NCI-H2029 (cell line): ENCODE measurements around the gene GRID2.

Experiments used
- DNase-seq: peaks from one replicate; lab custom pipeline; 2025; lab: John Stamatoyannopoulos, UW

GRID2 gene

DNA sequence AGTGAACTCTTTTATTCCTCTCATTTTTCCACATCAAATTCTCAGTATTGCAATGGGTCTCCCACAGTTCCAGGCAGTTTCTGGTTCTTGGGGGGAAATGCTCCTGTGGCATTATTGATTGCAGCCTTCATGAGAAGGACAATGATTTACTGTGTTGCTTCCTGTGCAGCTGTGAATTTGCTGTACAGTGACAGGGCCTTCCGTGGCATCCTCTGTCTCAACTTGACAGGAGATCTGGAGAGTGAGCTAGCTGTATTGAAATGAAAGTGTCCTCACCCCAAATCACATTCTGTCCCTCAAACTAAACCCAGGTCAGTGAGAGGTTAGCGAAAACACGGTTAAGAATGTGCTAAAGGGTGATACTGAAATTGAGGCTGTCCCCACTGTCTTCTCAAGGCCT is 1447.6 kb downstream of the GRID2 start:
- DNase-seq, result no peak

DNA sequence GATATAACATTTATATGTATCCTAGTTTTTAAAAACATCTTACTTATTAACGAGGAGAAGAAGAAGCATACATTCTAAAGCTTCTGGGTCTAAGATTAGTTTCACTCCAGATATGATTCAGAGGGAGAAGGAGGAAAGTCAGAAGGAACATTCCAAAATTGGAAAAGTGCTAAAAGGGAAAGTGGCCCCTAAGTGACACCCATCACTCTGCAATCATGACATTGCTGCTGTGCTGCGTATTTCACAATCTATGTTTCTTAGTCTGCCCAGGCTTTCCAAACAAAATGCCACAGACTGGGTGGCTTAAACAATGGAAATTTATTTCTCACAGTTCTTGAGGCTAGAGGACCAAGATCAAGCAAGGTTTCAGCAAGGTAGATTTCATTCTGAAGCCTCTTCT is 1452.3 kb downstream of the GRID2 start:
- no peak for DNase-seq

DNA sequence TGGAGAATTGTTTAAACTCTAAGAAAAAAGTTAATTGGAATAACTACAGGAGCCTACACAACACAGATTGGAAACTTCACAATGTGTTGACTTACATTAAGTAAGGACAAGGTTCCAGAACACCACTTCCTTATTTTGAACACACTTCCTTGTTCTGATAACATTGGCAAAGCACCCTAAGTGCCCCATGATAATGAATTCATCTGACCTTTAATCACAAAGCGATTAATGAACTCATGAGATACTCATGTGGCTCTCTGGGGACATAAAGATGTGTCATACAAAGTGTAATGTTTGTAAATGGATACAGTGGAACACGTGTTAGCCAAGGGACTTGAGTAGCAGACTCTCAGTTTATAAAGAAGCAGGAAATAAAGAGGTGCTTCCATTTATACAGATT is 1455.7 kb downstream of the GRID2 start:
- DNase-seq, result peak; percentile 40

DNA sequence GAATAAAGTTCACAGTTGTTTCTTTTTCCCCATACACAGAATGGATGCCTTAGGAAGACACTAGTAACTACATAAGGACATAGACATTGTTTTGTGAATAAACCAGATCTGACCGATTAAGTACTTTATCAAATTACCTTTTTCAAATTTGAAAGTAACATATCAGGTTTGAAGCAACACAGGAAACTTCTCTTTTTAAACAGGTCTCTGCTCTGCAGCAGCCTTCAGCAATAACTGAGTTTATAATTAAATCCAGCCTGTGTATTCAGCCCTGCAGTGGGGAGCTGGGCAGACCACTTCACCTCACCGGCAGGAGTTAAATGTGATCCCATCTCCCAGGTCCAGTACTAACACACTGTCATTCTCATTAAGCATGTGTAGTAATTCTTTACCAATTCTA is 1456.5 kb downstream of the GRID2 start:
- DNase-seq, result no peak

DNA sequence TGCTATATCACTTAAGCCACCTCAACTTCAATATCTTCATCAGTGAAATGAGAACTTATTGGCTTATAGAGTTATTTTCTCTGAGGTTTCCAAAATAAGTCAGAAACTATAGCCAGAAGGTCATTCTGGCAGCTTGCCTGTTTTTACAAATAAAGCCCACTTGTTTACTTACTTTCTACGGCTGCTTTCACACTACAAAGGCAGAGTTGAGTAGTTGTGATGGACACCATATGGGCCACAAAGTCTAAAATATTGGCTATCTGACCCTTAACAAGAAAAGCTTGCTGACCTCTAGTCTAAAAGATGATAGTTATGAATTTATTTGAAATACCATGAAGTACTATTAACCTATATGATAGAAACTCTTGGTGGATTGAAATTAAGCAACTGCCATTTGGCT is 1457.5 kb downstream of the GRID2 start:
- no peak for DNase-seq

DNA sequence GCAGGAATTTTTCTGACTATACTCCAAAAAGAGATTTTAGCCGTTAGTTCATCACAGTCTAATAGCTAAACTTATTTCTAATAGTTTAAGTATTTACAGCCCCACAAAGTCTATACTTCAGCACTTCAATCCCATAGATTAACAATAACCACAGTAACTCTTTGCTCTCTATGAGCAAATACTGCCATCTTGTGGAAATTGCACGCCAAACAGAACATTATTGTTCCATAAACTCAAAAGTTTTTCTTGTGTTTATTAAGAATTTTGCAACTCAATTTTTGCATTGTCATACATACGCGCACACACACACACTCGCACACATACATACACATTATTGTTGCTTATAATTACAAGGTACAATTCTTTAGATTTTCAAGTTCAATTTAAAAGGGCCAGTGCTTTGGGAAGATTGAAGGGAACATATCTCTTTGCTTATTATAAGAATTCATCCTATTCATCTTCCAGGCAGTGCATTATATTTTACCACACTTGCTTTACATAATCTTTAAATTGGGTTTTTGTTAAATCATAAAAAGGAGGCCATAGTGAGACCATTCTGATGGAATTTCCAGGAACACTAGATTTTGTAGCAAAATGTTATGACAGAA is 1461.0 kb downstream of the GRID2 start:
- peak; percentile 39 for DNase-seq

DNA sequence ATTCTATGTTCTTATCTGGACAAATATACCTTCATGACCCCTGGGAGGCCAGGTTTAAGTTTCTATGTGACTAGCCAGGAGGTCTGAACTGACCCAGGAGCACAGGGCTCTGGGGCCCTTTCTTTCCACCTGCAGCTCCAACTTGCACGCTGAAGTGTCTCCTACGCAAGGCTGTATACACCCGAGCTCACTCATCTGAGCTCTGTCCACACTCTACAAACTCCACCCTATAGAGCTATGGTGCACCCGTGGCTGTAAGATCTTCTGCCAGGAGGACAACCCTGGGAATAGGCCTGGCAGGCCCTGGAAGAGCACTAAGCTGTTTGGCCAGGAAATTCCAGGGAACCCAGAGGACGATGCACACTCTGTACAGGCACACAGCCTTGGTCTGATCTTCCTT is 1464.2 kb downstream of the GRID2 start:
- DNase-seq, result no peak

DNA sequence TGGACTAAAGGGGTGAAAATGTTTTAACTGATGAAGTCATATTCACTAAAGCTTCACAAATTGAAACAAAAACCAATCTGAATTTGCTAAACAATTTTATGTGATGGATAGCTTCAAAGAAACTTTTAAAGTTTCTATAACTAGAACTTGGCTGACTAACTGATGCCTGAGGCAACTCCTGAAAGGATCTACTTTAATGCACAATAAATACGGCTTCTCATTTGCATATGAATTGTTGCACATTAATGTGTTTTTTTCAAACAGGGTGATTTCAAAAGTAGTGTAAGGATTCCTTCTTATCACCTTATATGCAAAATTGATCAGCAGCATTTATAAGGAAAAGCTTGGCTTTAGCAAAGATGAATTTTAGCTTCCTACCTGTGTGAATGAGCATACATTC is 1466.4 kb downstream of the GRID2 start:
- DNase-seq, result no peak

DNA sequence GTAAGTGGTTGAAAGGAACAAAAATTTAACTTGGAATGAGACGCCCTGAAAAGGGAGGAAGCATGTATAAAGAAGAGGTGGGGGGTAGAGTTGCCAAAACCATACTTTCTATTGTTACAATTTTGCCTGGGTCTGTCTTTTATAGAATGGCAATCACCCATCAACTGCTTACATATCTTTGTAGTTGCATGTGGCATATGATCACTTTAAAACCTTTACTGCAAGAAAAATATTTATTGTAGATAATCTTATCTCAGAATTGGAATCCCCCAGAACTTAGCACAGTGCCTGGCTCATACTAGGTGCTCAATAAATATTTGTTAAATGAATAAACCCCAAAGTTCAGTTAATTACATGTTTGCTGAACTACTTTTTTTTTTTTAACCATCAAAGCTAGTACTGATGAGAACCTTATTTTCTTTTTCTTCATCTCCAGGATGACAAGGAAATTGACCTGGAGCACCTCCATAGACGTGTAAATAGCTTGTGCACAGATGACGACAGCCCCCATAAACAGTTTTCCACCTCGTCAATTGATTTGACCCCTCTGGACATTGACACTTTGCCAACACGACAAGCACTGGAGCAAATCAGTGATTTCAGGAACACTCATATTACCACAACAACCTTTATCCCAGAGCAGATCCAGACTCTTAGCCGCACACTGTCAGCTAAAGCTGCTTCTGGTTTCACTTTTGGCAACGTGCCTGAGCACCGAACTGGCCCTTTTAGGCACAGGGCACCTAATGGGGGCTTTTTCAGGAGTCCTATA is 1468.1 kb downstream of the GRID2 start:
- no peak for DNase-seq

DNA sequence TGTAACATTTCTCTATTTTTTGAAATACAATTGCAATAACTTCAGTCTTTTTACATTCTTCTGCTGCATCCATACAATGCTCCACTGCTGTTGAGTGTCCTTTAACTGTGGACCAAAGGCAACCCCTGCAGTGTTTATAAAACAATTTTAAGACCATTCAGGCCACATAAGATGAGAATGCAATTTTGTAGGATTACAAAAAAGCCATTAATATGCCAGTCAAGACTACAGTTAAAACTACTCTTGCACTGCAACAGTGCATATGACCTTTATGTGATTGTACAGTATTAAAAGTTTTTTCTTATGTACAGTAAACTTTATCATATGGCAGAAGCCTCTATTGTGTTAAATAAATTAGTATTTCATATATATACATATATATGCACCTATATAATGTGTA is 1469.1 kb downstream of the GRID2 start:
- DNase-seq, result no peak

DNA sequence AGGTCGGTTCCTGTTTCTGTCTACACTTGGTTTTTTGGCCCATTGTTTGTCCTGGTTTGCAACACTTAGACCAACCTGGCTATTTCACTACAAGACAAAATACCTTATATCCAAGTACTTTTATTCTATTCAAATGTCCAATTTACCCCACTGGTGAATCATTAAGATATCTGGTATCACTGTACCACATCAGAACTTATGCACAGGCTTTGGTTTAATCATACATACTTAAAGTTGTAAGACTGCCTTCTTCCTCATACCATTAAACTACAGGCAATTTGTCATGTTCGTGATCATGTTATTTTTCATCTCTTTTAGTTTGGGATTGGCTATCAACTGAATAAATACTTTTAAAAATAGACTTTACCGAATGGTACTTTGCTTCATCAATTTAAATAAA is 1471.8 kb downstream of the GRID2 start:
- no peak for DNase-seq

DNA sequence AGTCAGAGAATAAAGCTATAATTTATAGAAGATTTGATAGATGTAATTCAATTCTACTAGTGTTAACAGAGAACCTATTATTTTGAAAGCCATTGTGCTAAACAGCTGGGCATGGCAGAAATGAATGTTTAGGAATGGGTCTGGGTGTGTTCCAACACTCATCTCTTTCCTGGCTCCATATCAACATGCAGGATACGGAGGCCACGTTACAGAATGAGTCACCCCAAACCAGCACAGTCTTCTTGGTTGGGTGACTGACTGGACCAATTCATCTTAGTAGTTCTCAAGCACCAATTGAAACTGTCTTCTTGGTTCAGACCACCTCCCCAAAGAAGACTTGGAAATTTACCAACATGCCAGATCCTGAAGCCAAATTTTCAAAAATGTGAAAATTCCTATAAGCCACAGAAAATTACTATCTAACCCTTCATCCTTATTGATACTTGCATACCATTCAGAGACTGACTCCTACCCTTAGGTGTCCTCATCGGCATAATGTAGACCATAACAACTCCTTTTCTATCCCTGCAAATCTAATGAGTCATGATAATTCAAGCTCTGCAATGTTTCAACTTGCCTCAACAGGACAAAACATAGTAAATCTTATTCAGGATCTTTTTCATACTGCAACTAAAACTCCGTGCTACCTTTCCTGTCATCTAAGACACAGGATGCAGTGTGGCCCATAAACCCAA is 1472.8 kb downstream of the GRID2 start:
- no peak for DNase-seq

DNA sequence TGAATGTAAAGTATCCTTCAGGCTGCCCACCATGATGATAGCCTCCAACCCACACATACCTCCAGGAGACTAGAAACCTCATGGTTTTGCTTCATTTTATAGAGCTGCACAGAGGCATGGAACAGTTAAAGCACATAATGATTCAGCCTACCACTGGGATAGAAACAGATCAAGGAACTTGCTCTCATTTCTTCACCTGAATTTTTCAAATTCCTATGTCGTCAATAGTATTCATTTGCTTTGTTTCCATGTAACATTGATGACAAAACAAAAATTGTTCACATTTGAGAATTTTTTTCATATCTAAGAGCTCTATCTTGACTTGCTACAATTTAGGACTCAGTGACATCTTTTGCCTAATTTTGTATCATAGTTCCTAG is 1473.3 kb downstream of the GRID2 start:
- DNase-seq, result no peak

DNA sequence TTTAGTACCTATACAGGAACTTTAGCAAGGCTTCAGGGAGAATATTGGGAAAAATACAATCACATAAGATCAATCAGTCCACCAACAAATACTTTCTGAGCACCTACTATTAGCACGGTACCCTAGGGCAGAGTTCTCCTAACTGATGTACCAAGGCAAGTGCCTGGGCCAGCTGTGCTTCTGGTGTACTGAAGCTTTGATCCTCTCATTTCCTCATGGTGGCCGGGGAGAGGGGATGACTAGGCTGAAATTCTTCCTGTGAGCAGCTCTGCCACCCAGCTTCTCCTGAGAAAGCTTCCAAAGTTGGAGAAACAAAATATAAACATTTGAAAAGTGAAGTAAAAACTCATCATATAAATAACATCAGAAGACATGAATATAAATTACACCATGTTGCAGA is 1475.5 kb downstream of the GRID2 start:
- no peak for DNase-seq

DNA sequence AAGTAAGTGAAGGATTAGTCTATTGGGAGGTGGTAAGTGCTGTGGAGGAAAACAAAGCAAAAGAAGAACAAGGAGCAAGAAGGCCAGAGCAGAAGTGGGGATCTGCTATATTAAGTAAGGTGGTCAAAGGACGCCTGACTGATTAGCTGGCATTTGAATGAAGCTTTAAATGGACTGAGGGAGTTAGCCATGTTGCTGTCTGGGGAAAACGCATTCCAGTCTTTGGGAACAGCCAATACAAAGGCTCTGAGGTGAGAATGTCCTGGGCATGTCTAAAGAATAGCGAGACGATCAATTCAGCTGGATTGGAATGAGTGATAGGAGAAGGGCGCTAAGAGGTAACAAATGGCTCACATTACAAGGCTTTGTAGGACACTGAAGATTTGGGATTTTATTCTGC is 1476.3 kb downstream of the GRID2 start:
- DNase-seq, result no peak

DNA sequence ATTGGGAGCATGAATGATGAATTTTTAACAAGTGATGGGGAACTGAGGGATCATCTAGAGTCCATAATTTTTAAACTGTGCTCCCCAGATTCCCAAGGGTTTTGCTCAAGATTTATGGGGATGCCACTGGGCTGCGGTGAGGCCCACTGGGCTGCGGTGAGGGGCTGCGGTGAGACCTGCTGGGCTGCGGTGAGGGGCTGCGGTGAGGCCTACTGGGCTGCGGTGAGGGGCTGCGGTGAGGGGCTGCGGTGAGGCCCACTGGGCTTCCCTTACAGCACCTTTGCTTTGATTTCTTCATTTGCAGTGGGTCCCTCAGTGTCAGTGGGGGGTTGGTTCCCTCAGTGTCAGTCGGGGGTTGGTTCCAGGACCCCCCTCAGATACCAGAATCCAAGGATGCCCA is 1477.4 kb downstream of the GRID2 start:
- no peak for DNase-seq

DNA sequence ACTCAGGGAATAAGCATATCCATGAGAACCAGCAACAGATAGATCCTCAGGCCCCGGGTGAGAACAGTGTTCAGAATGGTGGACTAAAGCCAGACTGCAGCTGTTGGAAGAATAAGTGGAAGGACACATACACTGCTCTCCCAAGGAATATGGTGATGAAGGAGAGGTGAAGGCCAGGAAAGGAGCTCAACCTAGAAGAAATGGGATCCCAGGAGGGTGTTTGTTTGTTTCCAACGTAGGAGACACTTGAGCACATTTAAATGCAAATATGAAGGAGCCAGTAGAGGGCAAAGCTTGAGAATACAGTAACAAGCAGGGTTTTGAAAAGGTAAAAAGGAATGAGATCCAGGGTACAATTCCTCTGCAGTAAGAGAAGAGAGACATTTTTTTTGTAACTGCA is 1482.4 kb downstream of the GRID2 start:
- DNase-seq, result no peak

DNA sequence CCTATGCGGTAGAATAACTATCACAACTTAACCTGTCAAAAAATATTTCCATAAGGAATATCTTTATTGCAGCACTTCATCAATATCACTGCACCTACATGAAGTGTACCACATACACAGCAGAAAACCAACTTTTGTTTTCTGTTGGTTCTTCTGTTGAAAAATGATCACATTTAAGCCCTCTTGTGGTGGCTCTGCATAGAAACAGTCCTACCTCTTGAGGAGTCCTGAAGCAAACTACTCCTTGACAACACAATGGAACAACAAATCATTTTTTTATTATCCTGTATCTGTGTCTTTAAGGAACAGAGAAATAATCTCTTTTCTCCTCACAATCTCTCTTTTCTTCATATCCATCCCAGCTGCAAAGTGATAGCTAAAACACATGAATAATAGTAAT is 1484.9 kb downstream of the GRID2 start:
- no peak for DNase-seq

DNA sequence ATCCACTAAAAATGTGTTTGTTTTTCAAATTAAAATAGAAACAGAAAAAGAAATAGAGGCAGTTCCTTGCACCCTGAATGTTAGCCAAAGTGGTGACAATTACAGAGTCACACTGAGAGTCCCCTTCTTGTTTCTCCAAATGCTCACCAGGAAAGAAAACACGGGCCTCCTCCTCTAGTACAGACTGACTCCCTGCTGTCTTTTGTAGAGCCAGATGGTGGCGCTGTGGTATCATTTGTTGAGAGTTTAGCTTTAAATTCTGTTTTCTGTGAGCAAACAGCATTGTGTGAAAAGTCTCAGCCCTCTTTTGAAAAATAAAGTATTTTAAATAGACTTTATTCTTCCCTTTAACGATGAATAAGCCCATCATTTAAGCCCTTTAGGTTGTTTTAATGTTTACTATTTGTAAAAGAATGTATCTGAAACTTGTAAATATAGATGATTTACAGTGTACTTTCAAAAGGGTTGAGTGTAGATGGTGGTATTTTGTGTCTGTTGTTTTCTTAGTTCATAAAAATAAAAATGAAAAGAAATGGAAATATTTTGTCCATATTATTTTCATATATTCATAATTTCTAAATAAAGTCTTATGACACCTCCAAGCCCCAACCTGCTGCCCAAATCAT is 1487.9 kb downstream of the GRID2 start:
- peak; percentile 27 for DNase-seq

DNA sequence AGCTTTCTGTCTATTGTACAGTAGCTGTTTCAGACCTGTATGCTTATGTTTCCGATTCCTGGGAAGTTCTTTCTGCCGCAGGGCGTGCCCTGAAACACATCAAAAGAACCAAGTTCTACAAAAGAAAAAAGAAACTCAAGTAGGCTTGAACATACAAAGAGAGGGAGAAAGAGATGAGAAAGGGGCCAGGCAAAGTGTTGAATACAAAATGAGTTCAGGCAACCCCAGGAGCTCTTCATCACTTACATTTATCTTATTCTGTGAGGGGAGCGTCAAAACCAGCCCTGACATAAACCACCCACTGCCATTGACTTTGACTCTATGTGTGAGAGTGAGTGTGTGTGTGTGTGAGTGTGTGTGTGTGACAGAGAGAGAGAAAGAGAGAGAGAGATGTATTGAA is 1498.3 kb downstream of the GRID2 start:
- DNase-seq, result no peak

DNA sequence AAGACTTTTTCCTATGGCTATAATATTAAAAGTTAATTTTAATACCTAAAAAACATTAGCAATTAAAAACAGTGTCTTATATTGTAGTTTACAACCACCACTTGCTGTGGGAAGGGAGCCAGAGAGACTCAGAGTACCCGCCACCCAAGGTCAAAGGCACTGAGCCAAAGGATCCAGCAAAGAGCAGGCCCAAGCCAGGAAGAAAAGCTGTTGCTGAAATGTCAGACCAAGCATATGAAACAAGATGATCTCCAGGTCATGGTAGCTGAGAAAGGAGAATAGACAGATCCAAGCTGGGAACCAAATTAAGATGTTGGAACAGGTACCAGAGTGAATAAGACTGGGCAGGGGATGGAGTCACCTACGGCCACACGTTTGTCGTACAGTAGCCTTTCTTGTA is 1506.0 kb downstream of the GRID2 start:
- no peak for DNase-seq

DNA sequence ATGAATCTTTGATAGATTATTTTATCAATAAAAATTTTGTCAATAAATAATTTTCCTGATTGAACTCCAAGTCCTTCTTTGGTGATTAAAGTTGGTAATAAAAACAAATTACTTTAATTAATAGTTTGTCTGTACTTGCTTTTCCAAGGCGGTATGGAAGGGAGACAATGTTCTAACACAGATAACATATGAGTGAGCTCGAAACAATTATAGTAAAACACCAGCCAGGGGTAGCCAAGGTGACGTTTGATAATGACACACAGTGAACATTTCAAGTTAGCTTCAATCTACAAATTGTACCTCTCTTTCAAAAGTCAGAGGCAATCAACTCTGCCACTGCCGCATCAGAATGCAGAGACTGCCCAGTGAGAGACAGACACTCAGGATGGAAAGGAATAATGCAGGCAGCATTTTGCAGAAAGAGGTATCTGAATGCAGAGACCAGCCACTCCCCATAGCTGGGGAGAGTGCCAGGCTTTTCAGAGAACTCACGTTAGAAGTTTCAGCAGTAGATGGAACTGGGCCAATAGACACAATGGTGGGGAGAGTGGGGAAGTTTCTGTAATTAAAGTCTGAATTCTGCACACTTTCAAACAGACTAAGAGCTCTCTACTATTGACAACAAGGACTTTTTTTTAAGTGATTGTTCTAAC is 1506.7 kb downstream of the GRID2 start:
- no peak for DNase-seq

DNA sequence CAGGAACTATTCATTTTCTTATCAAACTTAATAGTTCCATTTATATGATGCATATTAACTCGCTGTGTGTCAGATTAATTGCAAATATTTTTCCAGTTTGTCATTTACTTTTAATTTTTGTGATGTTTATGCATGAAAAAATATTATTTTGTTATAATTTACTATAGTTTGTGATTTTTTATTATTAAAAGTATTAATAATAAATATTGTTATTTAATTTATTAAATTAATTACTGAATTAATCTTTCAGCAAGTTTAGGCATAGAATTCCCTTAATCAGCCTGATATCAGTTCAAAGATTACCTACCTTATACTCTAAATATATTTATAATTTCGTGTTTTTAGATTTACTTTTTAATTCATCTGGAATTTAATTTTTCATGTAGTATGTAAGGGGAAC is 1509.3 kb downstream of the GRID2 start:
- no peak for DNase-seq
